Right cardiac atrium (tissue), 5 donors: ENCODE measurements around the gene CBX3. TPM values are rescaled to one million over a fixed set of nuclear protein-coding genes. Genes with fewer than 3 reads are reported as not detected.

Source experiments
- polyA plus RNA-seq: library from polyadenylated mRNA; stranded (reverse); fragments of 200-250 nt; gene quantifications from one replicate; pipeline ENCODE4 v1.2.3, GENCODE V29; 2013
- total RNA-seq, 4 donors: library from RNA; stranded (reverse); fragmentation: NEBNext Ultra II Directional; extraction: Animal tissue kit (Norgen Biotek cat#: 25700); gene quantifications; one replicate each; pipeline ENCODE4 v1.2.1, GENCODE V29; 2021
- donor health status: healthy with polysubstance abuse.
- donor health status: DM: no; HTN: yes; CAD: no.
- donor health status: DM: no; HTN: no; CAD: no.
- donor health status: DM: no; HTN: yes; CAD: no; lungs with severe emphysema.
- donor health status: DM: yes; HTN: yes; CAD: no.

Gene CBX3
- total and polyA plus RNA-seq, 5 donors = 61.2 to 82.5 (median 69.0) TPM

Other genes with a start within 250 kb of the CBX3 start
- 1 to 10 TPM in 2 of 4 donors, under 1 TPM in 2; 0.32 to 1.3 (median 1.00) TPM for gene NFE2L3, start 49.5 kb upstream of the CBX3 start, total RNA-seq
- gene NFE2L3, start 49.5 kb upstream of the CBX3 start, polyA plus RNA-seq = 1.1 TPM
- gene HNRNPA2B1, start 999 bp upstream of the CBX3 start, total RNA-seq = 100 to 1,000 TPM; 353 to 383 (median 368) TPM
- gene HNRNPA2B1, start 999 bp upstream of the CBX3 start, polyA plus RNA-seq = 521 TPM
- 1 to 10 TPM; 2.8 to 3.5 (median 2.9) TPM for gene SNX10, start 90.1 kb downstream of the CBX3 start, total RNA-seq
- gene SNX10, start 90.1 kb downstream of the CBX3 start, polyA plus RNA-seq = 1.3 TPM